ENCODE results near the gene MED12L. TPM values are rescaled to one million over a fixed set of nuclear protein-coding genes. Genes with fewer than 3 reads are reported as not detected.

The MED12L gene
- total and polyA plus RNA-seq, 2 experiments from 2014 or later, result 0.07 to 2.7 TPM

DNA sequence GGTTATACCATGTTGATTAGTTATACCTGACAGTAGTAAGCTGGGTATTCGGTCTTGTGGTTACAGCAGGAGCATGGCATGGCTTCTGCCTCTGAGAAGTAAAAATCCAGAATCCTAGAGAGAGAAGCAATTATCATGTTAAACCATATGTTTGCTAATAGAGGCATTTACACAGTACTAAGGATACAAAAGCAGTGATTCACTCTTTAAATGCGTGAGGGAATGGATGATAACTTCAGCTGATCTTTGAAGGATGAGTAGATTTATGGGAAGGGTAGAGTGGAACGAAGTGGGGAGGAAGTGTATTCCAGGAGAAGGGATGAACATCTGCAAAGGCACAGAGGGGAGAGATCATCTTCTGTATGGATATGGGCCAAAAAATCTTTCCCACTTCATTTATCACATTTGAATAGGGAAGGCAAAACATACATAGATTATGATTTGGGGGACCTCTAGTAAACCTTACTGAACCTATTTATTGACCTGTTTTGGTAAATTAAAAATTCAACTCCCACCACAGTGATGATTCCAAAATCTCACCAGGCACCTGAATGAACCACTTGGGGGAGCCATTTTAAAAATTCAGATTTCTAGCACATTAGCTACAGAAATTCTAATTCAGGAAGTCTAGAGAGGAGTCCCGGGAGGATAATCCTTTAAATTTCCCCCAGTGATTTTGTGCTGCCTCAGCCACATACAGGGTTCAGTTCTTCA lies 340.3 kb downstream of the MED12L start:
- no peak overlapping the region for H3K4me2 ChIP-seq
- H4K20me1 ChIP-seq (ENCODE audit: insufficient read depth, poor library complexity, severe bottlenecking), result no peaks in the 10 kb centered on the region
- H3K4me3 ChIP-seq, result no peak overlapping the region
- no peaks in the 10 kb centered on the region for H3K9me3 ChIP-seq (ENCODE audit: low read depth)
- no peak for DNase-seq (ENCODE audit: low spot score)
- H3K36me3 ChIP-seq (replicated peaks; ENCODE audit: insufficient read depth, low read depth), result no peaks in the 10 kb centered on the region
- H2AFZ ChIP-seq, result no peak overlapping the region
- H3K79me2 ChIP-seq, result no peaks in the 10 kb centered on the region
- H3K27ac ChIP-seq, result no peak overlapping the region
- H3K27me3 ChIP-seq, result no peaks in the 10 kb centered on the region
- H3K9me2 ChIP-seq (replicated peaks; ENCODE audit: insufficient read depth), result no peaks in the 10 kb centered on the region
- no peaks in the 10 kb centered on the region for H3K4me1 ChIP-seq (ENCODE audit: insufficient read depth)
- TF ChIP-seq EZH2phosphoT487 (IDR thresholded peaks at IDR 0.05; ENCODE audit: low read depth, severe bottlenecking, unreplicated experiment), result no peak
- no peak for TF ChIP-seq EZH2 (IDR thresholded peaks at IDR 0.05; ENCODE audit: borderline replicate concordance)
- TF ChIP-seq, protein P1, sequence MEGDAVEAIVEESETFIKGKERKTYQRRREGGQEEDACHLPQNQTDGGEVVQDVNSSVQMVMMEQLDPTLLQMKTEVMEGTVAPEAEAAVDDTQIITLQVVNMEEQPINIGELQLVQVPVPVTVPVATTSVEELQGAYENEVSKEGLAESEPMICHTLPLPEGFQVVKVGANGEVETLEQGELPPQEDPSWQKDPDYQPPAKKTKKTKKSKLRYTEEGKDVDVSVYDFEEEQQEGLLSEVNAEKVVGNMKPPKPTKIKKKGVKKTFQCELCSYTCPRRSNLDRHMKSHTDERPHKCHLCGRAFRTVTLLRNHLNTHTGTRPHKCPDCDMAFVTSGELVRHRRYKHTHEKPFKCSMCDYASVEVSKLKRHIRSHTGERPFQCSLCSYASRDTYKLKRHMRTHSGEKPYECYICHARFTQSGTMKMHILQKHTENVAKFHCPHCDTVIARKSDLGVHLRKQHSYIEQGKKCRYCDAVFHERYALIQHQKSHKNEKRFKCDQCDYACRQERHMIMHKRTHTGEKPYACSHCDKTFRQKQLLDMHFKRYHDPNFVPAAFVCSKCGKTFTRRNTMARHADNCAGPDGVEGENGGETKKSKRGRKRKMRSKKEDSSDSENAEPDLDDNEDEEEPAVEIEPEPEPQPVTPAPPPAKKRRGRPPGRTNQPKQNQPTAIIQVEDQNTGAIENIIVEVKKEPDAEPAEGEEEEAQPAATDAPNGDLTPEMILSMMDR (IDR thresholded peaks at IDR 0.05; ENCODE audit: poor library complexity), result no peak
- WGBS (ENCODE audit: low lambda C conversion rate, missing lambda C conversion rate), result 66% methylated on average over 4 of the region's 4 CpGs

DNA sequence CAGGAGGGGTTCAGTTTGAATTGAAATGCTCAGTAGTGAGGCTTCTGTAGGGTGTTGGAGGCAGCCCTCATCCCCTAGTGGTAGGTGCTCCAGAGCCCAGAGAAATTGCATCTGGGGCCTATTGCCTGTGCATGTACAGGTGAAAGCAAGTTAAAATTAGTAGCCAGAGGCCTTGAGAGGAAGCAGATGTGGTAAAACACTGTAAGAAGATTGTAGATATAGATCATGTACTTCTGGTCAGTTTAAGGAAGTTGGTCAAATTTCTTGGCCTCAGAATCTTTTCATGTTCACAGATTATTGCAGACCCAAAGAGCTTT lies 340.8 kb downstream of the MED12L start:
- TF ChIP-seq, protein P1 (IDR thresholded peaks at IDR 0.05; ENCODE audit: poor library complexity), result no peak
- TF ChIP-seq EZH2phosphoT487 (IDR thresholded peaks at IDR 0.05; ENCODE audit: low read depth, severe bottlenecking, unreplicated experiment), result no peak
- no peak for TF ChIP-seq EZH2 (IDR thresholded peaks at IDR 0.05; ENCODE audit: borderline replicate concordance)
- Histone ChIP-seq H2AFZ (no peak overlapping the region), H3K4me2 (no peak overlapping the region), H3K27me3 (no peaks in the 10 kb centered on the region), H4K20me1 (ENCODE audit: insufficient read depth, poor library complexity, severe bottlenecking) (no peaks in the 10 kb centered on the region), H3K27ac (no peak overlapping the region), H3K9me2 (replicated peaks; ENCODE audit: insufficient read depth) (no peaks in the 10 kb centered on the region), H3K36me3 (replicated peaks; ENCODE audit: insufficient read depth, low read depth) (no peaks in the 10 kb centered on the region), H3K4me1 (ENCODE audit: insufficient read depth) (no peaks in the 10 kb centered on the region), H3K4me3 (no peak overlapping the region), H3K79me2 (no peaks in the 10 kb centered on the region), H3K9me3 (ENCODE audit: low read depth) (no peaks in the 10 kb centered on the region)
- no peak for DNase-seq (ENCODE audit: low spot score)

- H3K9me2 ChIP-seq (replicated peaks; ENCODE audit: insufficient read depth), result no peaks in the 10 kb centered on the region
- DNase-seq (ENCODE audit: low spot score), result no peak
- H2AFZ ChIP-seq, result no peak overlapping the region
- H3K9me3 ChIP-seq (ENCODE audit: low read depth), result no peaks in the 10 kb centered on the region
- no peaks in the 10 kb centered on the region for H4K20me1 ChIP-seq (ENCODE audit: insufficient read depth, poor library complexity, severe bottlenecking)
- no peaks in the 10 kb centered on the region for H3K79me2 ChIP-seq
- H3K36me3 ChIP-seq (replicated peaks; ENCODE audit: insufficient read depth, low read depth), result no peaks in the 10 kb centered on the region
- no peak overlapping the region for H3K4me2 ChIP-seq
- TF ChIP-seq EZH2 (IDR thresholded peaks at IDR 0.05; ENCODE audit: borderline replicate concordance) (no peak), EZH2phosphoT487 (IDR thresholded peaks at IDR 0.05; ENCODE audit: low read depth, severe bottlenecking, unreplicated experiment) (no peak)
- TF ChIP-seq, protein P1 (IDR thresholded peaks at IDR 0.05; ENCODE audit: poor library complexity), result no peak
- WGBS (ENCODE audit: low lambda C conversion rate, missing lambda C conversion rate), result 84% methylated on average over 2 of the region's 2 CpGs
- H3K4me3 ChIP-seq, result no peak overlapping the region
- no peaks in the 10 kb centered on the region for H3K4me1 ChIP-seq (ENCODE audit: insufficient read depth)
- H3K27me3 ChIP-seq, result no peaks in the 10 kb centered on the region
- H3K27ac ChIP-seq, result no peak overlapping the region
Measured at GRCh38 chr3:151428386-151428785, 342.9 kb downstream of the MED12L start.
